SKM-1 (cell line): ENCODE results near the gene HDLBP.

ENCODE experiments used
- DNase-seq: peaks from one replicate; lab custom pipeline; 2025; ENCODE audit not compliant: unreplicated experiment; lab: John Stamatoyannopoulos, UW

The HDLBP gene

DNA sequence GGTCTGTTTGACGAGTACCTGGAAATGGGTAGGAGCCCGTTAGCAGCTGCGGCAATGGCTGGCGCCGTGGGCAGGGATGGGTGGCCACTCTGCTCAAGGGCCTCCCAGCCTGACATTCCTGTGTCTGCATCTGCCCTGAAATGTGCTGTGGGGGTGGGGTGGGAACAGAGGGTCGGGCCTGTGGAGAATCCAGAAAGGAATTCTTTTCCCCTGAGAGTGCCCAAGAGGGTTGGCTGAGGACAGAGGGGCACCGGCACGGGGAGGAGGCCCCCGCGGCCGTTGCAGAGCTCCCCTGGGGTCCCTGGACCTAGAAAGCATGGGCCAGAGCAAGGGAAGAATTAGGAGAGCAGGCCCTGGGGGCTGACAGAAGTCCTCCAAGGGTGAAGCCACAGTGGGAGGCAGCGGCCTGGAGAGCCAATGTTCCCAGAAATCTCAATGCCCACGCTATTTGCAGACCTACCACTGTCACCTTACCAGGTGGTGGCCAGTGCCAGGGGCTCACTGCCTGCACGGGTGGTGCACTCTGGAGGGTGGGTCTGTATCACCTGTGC is 99.2 kb downstream of the HDLBP start:
- no peak for DNase-seq

DNA sequence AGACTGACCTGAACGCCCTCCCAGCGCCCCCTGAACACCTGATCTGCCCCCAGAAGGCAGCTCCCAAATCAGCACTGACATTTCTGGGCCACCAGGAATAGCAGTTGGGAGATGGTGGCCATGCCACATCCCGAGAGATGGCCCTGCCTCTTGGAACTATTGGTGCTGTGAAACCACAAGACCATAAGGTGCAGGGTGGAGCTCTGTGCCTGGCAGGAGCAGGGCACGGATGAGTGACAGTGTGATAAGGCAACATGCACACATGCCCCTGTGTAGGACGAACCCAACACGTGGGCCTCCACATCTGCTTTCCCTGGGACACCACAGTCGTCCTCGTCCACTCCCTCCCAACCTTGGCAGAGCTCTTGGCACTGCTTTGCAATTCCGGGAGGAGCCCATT is 100.1 kb downstream of the HDLBP start:
- no peak for DNase-seq

- DNase-seq = no peak
Measured at GRCh38 chr2:241214766-241215165, 100.7 kb downstream of the HDLBP start.

DNA sequence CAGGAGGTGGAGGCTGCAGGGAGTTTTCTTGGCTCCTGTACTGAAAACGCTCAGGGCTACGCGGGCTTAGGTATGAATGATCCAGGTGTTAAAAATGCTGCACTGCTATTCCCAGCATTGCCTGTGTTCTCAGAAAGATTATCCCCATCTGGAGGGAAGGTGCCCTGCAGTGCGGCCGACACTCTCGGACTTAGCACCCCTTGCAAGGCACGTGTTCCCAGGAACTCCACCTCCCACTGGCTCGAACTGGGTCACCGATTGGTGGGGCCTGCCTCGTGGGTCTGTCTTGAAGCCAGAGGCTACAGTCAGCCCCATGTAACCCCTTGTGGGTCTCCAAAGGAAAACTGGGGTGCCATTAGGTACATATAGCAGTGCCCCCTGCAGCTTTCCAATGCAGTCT is 101.3 kb downstream of the HDLBP start:
- no peak for DNase-seq

- no peak for DNase-seq
Measured at GRCh38 chr2:241213567-241213966, 101.9 kb downstream of the HDLBP start.

DNA sequence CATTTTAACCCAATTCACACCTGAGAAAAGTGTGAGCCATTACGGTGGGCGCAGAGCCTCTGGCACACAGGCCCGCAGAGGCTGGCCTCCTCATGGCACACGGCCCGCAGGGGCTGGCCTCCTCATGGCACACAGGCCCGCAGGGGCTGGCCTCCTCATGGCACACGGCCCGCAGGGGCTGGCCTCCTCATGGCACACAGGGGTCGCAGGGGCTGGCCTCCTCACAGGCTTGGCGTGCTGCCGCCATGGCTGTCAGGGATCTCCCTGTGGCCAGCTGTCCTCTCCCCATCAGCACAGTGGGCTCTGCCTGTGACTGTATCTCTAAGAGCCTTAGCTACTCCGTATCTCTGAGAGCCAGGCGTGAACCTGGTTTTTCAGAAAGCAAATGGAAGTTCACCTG is 102.4 kb downstream of the HDLBP start:
- no peak for DNase-seq

- DNase-seq = no peak
Measured at GRCh38 chr2:241211276-241211675, 104.2 kb downstream of the HDLBP start.

DNA sequence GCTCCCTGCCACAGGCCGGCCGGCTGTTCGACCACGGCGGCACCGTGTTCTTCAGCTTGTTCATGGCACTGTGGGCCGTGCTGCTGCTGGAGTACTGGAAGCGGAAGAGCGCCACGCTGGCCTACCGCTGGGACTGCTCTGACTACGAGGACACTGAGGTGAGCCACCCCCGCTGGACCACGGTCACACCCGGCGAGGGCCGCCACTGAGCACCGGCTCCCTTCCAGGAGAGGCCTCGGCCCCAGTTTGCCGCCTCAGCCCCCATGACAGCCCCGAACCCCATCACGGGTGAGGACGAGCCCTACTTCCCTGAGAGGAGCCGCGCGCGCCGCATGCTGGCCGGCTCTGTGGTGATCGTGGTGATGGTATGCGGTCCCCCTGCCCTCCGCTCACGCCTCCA is 106.2 kb downstream of the HDLBP start:
- no peak for DNase-seq

DNA sequence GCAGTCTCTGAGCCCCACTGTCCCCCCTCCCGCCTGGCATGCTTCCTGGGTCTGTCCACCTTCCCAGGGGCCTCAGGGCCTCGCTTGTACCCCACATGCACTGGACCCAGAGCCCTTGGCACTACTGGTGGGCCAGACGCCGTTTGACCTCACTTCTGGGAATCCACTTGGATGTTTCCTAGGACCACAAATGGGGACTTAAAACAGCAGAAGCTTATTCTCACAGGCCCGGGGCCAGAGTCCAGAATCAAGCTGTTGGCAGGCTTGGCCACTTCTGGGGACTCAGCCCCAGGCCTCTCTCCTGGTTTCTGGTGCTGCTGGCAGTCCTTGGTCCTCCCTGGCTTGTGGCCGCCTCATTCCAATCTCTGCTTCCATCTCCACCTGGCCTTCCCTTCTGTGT is 107.4 kb downstream of the HDLBP start:
- no peak for DNase-seq

- DNase-seq = no peak
Measured at GRCh38 chr2:241207641-241208040, 107.8 kb downstream of the HDLBP start.

DNA sequence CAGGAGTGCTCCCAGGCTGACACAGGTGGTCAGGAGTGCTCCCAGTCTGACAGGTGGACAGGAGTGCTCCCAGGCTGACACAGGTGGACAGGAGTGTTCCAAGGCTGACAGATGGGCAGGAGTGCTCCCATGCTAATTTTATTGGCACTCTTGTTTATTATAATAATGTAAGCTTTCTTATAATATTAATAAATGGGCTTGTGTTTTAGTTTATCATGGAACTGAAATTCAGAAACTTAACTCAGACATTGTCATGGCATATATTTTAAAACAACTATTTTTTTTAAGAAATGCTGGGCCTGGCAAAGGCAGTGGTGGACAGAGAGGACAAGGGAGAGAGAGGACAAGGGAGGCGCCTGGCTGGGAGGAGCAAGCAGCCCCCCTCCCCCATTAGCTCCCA is 108.3 kb downstream of the HDLBP start:
- no peak for DNase-seq

DNA sequence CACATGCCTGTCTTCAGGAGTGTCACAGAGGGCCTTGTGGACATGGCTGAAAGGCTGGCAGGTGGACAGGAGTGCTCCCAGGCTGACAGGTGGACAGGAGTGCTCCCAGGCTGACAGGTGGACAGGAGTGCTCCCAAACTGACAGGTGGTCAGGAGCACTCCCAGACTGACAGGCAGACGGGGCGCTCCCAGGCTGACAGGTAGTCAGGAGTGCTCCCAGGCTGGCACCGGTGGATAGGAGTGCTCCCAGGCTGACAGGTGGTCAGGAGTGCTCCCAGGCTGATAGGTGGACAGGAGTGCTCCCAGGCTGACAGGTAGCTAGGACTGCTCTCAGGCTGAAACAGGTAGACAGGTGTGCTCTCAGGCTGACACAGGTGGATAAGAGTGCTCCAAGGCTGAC is 110.4 kb downstream of the HDLBP start:
- no peak for DNase-seq

GRCh38 chr2:241204490-241204889 is 111.0 kb downstream of the HDLBP start:
- DNase-seq = no peak

DNA sequence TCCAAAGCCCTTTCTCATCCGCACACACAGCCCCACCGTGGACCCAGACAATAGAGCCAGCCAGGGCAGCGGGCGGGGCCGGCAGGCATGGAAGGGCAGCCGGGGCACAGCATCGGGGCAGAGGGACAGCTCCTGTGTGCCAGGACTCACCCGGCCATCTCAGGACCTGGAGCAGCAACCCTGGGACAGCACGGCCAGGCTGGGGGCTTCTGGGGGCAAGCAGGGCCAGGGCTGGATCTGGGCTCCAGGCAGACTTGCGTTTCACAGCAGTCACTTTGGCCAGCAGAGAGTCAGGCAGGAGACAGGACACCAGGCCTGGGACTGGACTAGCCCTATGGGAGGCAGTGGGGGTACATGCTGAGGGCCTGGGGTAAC is 111.5 kb downstream of the HDLBP start:
- DNase-seq = no peak

- no peak for DNase-seq
Measured at GRCh38 chr2:241203218-241204009, 112.1 kb downstream of the HDLBP start.

DNA sequence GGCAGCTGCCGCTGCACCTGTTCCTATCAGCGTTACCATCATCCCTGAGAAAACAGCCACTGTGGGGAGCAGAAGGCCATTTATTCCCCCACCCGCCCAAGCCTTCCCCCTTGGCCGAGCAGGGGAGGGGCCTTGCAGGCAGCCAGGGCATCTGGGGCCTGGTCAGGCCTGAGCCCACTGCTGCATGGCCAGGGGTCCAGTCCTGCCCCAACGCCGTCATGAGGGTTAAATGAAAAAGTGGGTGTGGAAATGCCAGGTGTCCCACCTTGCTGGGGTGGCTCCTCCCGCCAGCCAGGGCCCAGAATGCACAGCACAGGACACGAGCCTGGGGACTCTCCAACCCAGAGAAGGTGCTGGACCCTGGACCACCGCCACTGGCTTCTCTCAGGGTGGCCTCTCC is 112.8 kb downstream of the HDLBP start:
- DNase-seq = no peak

GRCh38 chr2:241202268-241202585 is 113.2 kb downstream of the HDLBP start:
- DNase-seq = no peak

DNA sequence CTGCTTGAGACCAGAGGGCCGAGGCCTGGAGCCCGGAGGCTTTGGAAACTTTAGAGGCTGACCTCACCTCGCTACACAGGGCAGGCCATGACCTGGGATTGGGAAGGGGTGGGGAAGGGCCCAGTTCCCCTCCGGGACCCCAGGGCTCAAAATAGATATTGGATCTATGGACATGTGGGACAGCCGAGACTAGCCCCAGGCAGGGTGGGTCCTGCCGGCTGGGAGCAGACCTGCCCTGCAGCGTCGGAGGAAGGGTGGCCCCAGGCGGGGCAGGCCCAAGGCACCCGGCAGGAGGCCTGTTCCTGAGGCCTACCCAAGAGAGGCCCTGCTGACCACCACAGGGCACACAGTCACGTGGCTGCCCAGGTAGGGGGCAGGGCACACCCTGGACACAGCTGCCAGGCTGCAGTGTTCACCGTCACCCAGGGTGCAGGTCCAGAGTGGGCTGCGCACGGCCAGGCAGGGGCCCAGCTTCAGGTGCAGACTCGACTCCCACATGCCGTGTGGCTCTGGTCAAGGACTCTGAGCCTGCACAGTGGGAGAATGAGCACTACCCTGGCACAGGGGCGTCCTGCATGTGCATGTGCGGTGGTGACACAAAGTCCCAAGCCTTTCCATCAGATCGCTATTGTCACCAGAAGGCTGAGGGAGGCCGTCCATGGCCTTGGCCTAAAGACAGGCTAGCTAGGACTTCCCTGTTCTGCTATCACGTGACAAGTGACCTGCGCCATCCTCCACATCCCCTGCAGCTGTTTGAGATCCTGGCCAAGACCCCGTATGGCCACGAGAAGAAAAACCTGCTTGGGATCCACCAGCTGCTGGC is 113.8 kb downstream of the HDLBP start:
- no peak for DNase-seq

DNA sequence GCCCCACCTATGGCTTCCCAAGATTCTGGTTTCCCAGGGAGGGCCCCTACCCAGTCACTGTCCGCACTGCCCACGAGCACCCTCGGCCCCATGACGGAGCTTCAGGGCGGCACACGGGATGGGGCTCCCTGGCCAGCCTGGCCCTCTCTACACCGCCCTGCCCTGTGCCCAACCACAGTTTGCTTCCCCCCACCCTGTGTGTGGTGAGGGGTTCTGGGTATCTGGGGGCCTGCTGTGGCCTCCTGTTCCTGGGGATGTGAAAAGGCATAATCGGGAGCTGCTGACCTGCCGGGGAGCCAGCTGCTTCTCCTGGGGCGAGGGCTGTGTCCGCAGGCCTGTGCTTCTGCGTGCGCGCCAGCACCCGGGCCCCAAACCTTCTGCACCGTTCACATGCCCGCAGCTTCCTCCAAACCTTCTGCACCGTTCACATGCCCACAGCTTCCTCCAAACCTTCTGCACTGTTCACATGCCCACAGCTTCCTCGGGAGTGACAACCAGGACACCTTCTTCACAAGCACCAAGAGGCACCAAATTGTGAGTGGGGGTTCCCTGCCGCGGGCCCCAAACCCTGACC is 114.6 kb downstream of the HDLBP start:
- peak; percentile 32 for DNase-seq

- no peak for DNase-seq
Measured at GRCh38 chr2:241199897-241200821, 115.3 kb downstream of the HDLBP start.

- no peak for DNase-seq
Measured at GRCh38 chr2:241199286-241199685, 116.2 kb downstream of the HDLBP start.
